Tibial artery (tissue), 4 donors: Measurements from ENCODE around the gene TRPV3.

Experiments
- DNase-seq, 2 donors: peaks; one replicate each; pipeline ENCODE4 v3.0.0-alpha.2; 2019
- H3K27ac ChIP-seq, 2 donors: fragments of 200-600 bp; sonication (generic) in 1 of 2; 1 replicate in 1 of 2; 2 replicates in 1 of 2; pipeline ENCODE4 v1.5.1; 2018 to 2019; ENCODE audit warnings: mild to moderate bottlenecking in 1 of 2
- H3K27me3 ChIP-seq, 2 donors: fragments of 200-600 bp; sonication (generic) in 1 of 2; one replicate each; pipeline versions ENCODE4 v1.5.1 to v1.6.0; 2016 to 2019
- H3K36me3 ChIP-seq, 3 donors: fragments of 200-600 bp; sonication (generic) in 2 of 3; one replicate each; pipeline ENCODE4 v1.5.1; 2016 to 2019; ENCODE audit warnings: mild to moderate bottlenecking in 2 of 3
- H3K4me1 ChIP-seq, 4 donors: fragments of 200-600 bp; sonication (generic) in 2 of 4; 1 replicate in 3 of 4; 2 replicates in 1 of 4; pipeline ENCODE4 v1.5.1; 2016 to 2019
- H3K4me3 ChIP-seq, 2 donors: fragments of 200-600 bp; sonication (generic) in 1 of 2; 1 replicate in 1 of 2; 2 replicates in 1 of 2; pipeline ENCODE4 v1.5.1; 2018 to 2019; ENCODE audit warnings: mild to moderate bottlenecking in 2 of 2
- H3K9me3 ChIP-seq, 3 donors: fragments of 200-600 bp; sonication (generic) in 1 of 3; one replicate each; pipeline ENCODE4 v1.5.1; 2016 to 2019
- intact Hi-C: fragments of 100-400 bp; cut with DNase I; formaldehyde crosslinking; loops from one replicate; pipeline ENCODE4 v1.15.0; 2023; ENCODE audit warnings: low total_unique reads
- TF ChIP-seq, protein P1 (sequence below), 2 experiments: fragments of 200-600 bp in 1 of 2; fragments of 450-650 bp in 1 of 2; IDR thresholded peaks; one replicate each; pipeline ENCODE4 v1.5.1; 2017 to 2019; ENCODE audit warnings: antibody characterized with exemption in 2 of 2, mild to moderate bottlenecking in 1 of 2, moderate library complexity in 1 of 2

The TRPV3 gene

DNA sequence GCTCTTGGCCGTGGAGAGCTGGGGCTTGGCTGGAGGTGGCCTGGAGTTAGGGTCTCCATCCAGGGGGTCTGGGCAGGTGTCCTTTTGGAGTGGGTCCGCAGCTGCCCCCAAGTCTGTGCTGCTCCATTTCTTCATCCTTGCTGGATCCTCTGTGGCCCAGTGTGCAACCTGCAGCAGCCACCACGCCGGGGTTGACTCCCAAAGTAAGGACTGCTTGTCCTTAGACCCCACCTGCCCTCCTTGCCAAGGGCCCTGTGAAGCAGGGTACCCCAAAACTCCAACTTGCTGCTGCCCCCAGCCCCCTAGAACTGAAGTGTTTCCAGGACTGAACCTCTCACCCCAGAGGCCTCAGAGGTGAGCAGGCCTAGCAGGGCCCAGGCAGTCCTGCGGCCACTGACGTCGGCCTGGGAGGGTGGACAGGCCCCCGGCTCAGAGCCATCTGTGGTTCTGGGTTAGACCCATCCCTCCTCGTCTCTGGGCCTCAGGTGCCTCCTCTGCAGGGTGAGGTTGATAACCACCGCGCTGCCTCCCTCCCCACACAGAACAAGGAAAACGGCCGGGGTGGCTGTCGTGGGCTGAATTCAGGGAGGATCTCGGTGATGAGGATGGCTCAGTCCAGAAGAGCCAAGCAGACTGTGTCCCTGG lies 34.7 kb upstream of the TRPV3 start:
- TF ChIP-seq, protein P1, sequence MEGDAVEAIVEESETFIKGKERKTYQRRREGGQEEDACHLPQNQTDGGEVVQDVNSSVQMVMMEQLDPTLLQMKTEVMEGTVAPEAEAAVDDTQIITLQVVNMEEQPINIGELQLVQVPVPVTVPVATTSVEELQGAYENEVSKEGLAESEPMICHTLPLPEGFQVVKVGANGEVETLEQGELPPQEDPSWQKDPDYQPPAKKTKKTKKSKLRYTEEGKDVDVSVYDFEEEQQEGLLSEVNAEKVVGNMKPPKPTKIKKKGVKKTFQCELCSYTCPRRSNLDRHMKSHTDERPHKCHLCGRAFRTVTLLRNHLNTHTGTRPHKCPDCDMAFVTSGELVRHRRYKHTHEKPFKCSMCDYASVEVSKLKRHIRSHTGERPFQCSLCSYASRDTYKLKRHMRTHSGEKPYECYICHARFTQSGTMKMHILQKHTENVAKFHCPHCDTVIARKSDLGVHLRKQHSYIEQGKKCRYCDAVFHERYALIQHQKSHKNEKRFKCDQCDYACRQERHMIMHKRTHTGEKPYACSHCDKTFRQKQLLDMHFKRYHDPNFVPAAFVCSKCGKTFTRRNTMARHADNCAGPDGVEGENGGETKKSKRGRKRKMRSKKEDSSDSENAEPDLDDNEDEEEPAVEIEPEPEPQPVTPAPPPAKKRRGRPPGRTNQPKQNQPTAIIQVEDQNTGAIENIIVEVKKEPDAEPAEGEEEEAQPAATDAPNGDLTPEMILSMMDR (IDR thresholded peaks at IDR 0.05), result no peak
- no peaks in the 10 kb centered on the region for H3K4me1 ChIP-seq
- no peaks in the 10 kb centered on the region for H3K27me3 ChIP-seq
- H3K36me3 ChIP-seq, result peaks cover 19 to 60% (median 40%) of the 10 kb centered on the region in 3 donors
- H3K4me3 ChIP-seq, result no peak overlapping the region
- no peak for DNase-seq
- no peaks in the 10 kb centered on the region for H3K9me3 ChIP-seq
- intact Hi-C loops, result no loop called here
- H3K27ac ChIP-seq, result no peak overlapping the region

DNA sequence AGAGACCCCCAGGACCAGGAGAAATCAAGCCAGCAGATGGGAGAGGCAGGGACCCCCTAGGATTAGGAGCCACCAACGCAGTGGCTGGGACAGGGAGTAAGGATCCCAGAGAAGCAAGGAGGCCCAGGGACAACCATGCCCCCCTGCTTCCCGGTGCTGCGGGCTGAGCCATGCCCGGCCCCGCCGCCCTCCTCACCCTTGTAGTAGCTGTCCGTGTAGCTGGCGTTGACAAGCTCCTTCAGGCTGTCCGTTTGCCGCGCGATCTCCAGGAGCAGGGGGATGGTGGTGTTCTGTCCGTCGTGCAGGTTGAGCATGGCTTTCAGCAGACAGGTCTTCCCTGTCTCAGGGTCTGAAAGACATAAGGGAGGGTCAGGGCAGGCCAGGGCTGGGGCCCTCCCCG lies 33.2 kb upstream of the TRPV3 start:
- Histone ChIP-seq H3K4me1 (no peaks in the 10 kb centered on the region), H3K27ac (no peak overlapping the region), H3K27me3 (no peaks in the 10 kb centered on the region), H3K36me3 (peaks cover 32 to 65% (median 56%) of the 10 kb centered on the region in 3 donors), H3K4me3 (no peak overlapping the region), H3K9me3 (no peaks in the 10 kb centered on the region)
- DNase-seq, result no peak
- intact Hi-C loops, result no loop called here
- TF ChIP-seq, protein P1 (IDR thresholded peaks at IDR 0.05), result no peak

DNA sequence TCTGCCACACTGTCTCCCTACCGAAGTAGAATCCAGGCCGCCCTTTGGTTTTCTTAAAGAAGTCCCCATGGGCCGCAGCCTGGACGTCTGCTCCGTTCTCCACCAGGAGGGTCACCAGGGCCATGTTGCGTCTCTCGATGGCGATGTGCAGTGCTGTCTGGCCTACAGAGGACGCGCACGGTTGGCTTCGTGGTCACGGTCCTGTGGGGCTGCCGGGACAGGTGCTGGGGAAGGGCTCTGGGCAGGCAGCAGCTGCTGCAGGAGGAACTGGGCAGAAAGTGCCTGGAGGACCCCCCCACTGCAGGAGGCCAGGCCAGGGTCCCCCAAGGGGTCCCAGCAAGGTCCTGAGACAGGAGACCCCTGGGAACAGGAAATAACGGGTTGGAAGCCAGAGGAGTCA lies 32.6 kb upstream of the TRPV3 start:
- H3K27me3 ChIP-seq, result no peaks in the 10 kb centered on the region
- TF ChIP-seq, protein P1 (IDR thresholded peaks at IDR 0.05), result no peak

DNA sequence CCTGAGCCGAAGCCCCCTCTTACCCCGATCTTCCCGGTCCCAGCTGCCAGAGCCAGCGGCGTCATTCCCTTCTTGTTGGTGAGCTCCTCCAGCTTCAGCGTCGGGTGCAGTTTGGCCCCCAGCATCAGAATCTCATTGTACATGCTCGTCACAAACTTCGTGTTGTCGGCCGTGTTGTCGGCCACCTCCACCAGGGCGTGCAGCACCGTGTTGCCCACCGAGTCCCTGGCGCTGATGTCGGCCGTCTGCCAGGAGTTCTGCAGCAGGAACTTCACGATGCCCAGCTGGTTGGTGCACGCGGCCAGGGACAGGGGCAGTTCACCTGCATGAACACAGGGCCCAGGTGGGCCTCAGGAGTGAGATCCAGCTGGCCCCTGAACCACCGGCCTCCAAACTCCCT lies 32.2 kb upstream of the TRPV3 start:
- no peak for DNase-seq

More for the DNA sequence above, 32.6 kb upstream of the TRPV3 start:
- Histone ChIP-seq H3K4me3 (no peak overlapping the region), H3K27ac (no peak overlapping the region), H3K36me3 (peaks cover 36 to 70% (median 61%) of the 10 kb centered on the region in 3 donors), H3K9me3 (no peaks in the 10 kb centered on the region), H3K4me1 (no peaks in the 10 kb centered on the region)
- no peak for DNase-seq
- intact Hi-C loops, result no loop called here

DNA sequence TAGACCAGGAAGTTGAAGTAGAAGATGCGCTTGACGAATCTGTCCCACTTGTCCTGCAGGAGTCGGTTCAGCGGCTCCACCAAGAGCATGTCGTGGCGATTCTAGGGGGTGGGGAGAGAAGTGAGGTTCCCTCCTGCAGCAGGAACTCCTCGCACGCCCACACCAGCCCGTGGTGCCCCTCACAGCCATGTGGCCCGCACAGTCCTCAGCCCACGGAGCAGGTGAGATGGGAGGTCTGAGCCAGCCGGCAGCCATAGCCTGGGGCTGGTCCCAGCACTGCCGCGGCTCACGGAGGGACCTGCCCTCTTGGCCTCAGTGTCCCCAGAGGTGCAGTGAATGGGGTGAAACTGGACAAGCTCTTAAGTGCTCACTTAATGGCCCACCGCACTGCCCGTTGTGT lies 28.2 kb upstream of the TRPV3 start:
- Histone ChIP-seq H3K4me3 (no peak overlapping the region), H3K27ac (no peak overlapping the region), H3K4me1 (no peaks in the 10 kb centered on the region), H3K36me3 (peaks cover 36 to 74% (median 48%) of the 10 kb centered on the region in 3 donors), H3K9me3 (no peaks in the 10 kb centered on the region), H3K27me3 (no peaks in the 10 kb centered on the region)
- TF ChIP-seq, protein P1 (IDR thresholded peaks at IDR 0.05), result no peak
- intact Hi-C loops, result no loop called here
- no peak for DNase-seq

More for the DNA sequence above, 32.2 kb upstream of the TRPV3 start:
- no peaks in the 10 kb centered on the region for H3K27me3 ChIP-seq
- no peaks in the 10 kb centered on the region for H3K9me3 ChIP-seq
- no peak overlapping the region for H3K4me3 ChIP-seq
- no peak overlapping the region for H3K27ac ChIP-seq
- intact Hi-C loops, result no loop called here
- H3K4me1 ChIP-seq, result no peaks in the 10 kb centered on the region
- H3K36me3 ChIP-seq, result peaks cover 36 to 74% (median 62%) of the 10 kb centered on the region in 3 donors
- TF ChIP-seq, protein P1 (IDR thresholded peaks at IDR 0.05), result no peak
